T-helper 17 cell (primary cell): ENCODE data around the gene CYFIP1. TPM values are rescaled to one million over a fixed set of nuclear protein-coding genes. Genes with fewer than 3 reads are reported as not detected.

Experiments used
- ATAC-seq: fragments of 150-1000 bp; cut with Tn5 transposase; 2 replicates; pipeline ENCODE4 v1.10.0; 2021; ENCODE audit warnings: mild to moderate bottlenecking, moderate library complexity
- DNase-seq, 3 donors: peaks; one replicate each; pipeline versions ENCODE4 v3.0.0 to v3.0.0-alpha.2; 2020 to 2021
- H3K9me3 ChIP-seq: one replicate; pipeline ENCODE4 v1.7.0; 2013; ENCODE audit warnings: low read length, mild to moderate bottlenecking; ENCODE audit not compliant: control insufficient read depth, poor library complexity, severe bottlenecking
- H3K27ac Mint-ChIP-seq: one replicate; pipeline ENCODE4 v1.8.0; 2022; ENCODE audit warnings: mild to moderate bottlenecking, moderate library complexity, mixed read lengths
- H3K27me3 Mint-ChIP-seq: one replicate; pipeline ENCODE4 v1.8.0; 2022; ENCODE audit warnings: mixed read lengths
- H3K36me3 Mint-ChIP-seq: one replicate; pipeline ENCODE4 v1.8.0; 2022; ENCODE audit warnings: low read depth, mixed read lengths
- H3K4me1 Mint-ChIP-seq: one replicate; pipeline ENCODE4 v1.8.0; 2022; ENCODE audit warnings: mild to moderate bottlenecking, mixed read lengths
- H3K4me3 Mint-ChIP-seq: one replicate; pipeline ENCODE4 v1.8.0; 2022; ENCODE audit warnings: mild to moderate bottlenecking, moderate library complexity, mixed read lengths
- total RNA-seq, 4 donors: library from RNA in 2 of 4; stranded (reverse) in 2 of 4; gene quantifications; one replicate each; pipeline ENCODE4 v1.2.3 and lab custom pipeline; 2022 to 2026

Gene CYFIP1
- total RNA-seq, 2 donors from 2014 or later, result 14.8 to 17.7 TPM

DNA sequence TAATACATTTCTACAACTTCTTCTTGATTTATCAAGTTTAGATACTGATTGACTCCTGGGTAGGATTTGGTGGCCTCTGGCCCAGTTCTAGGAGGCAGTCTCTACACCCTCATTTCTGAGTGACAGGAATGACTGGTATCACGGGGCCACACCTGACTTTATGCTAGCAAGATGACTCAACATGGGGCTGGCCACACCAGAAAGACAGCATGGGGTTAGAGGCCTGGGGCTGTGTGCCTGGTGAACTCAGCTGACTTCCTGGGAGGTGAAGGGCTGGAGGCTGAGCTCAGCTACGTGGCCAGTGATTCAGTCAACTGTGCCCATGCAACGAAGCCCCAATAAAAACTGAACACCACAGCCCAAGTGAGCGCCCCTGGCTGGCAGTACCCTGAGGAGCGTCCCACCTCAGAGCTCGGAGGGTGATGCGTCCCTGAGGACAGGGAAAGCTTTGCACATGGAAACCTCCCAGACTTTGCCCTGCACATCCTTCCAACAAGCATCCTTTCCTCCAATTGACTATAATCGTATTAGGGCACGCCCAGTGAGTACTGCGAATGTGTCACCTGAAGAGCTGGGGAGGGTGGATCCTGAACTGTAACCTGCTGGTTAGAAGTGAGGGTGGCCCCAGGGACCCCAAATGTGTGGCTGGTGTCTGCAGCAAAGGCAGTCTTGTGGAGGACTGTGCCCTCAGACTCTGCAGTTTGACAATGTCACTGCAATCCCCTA is 84.5 kb downstream of the CYFIP1 start:
- peaks cover 8% of the 10 kb centered on the region for H3K36me3 Mint-ChIP-seq
- no peak for ATAC-seq
- no peak overlapping the region for H3K4me3 Mint-ChIP-seq
- no peaks in the 10 kb centered on the region for H3K27me3 Mint-ChIP-seq
- DNase-seq, result no peak
- no peak overlapping the region for H3K27ac Mint-ChIP-seq
- peaks cover 3% of the 10 kb centered on the region for H3K4me1 Mint-ChIP-seq
- H3K9me3 ChIP-seq, result no peaks in the 10 kb centered on the region

DNA sequence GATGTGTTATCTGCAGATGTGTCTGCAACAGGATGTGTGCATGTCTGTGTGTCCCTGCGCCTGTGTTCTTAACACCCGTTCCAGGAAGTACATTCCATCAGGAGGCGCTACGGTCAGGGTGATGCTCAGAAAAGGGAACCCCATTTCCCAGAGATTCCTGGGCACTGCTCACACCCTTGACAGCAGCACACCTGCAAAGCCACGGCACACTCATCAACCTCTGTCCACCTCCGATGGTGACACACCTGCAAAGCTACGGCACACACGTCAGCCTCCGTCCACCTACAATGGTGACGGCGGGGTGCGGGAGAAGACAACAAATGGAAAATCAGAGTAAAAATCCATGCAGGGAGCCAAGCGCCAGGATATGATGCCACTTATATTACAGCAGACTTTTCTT is 86.3 kb downstream of the CYFIP1 start:
- no peaks in the 10 kb centered on the region for H3K9me3 ChIP-seq
- Mint-ChIP-seq H3K4me3 (no peak overlapping the region), H3K4me1 (peaks cover 3% of the 10 kb centered on the region), H3K36me3 (peaks cover 8% of the 10 kb centered on the region), H3K27me3 (no peaks in the 10 kb centered on the region), H3K27ac (no peak overlapping the region)
- DNase-seq (no peak), ATAC-seq (no peak)

DNA sequence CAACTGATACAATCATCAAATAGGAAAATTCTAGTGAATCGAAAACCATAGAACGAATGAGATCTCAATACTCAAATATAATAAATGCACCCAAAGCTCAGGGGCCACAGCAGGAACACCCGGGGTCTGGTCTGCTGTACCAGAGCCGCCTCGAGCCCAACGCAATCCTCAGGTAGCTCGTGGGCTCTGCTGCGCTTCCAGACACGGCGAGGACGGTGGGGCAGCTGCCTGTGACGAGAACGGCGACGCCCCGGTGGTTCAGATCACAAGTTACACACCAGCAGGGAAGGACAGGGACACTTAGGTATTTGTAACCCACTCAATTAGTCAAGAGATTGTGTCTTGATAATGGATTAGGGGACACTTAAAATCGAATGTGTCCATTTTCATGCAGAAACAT is 87.1 kb downstream of the CYFIP1 start:
- H3K4me3 Mint-ChIP-seq, result no peak overlapping the region
- H3K4me1 Mint-ChIP-seq, result peaks cover 3% of the 10 kb centered on the region
- no peaks in the 10 kb centered on the region for H3K9me3 ChIP-seq
- no peaks in the 10 kb centered on the region for H3K27me3 Mint-ChIP-seq
- peaks cover 8% of the 10 kb centered on the region for H3K36me3 Mint-ChIP-seq
- peak overlapping the region; percentile 88 for H3K27ac Mint-ChIP-seq
- no peak for DNase-seq
- ATAC-seq, result no peak

DNA sequence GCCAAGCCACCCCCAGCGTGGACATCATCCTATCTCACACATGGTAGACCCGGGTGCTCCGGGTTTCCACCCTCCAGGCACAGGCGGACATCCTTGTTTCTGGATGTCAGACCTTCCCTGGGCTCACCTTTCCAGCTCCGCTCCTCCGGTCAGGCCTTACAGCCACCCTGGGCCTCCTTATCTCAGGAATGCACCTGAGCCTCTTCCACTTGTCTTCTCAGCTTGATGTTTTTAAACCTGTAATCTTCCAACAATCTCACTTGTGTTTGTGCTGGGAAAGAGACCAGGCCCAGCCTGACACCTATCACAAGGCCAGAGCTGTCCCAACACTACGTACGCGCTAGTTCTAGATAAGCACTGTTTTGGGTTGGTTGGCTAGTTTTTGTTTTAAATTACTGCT is 87.8 kb downstream of the CYFIP1 start:
- Mint-ChIP-seq H3K27ac (peak overlapping the region; percentile 88), H3K36me3 (peaks cover 6% of the 10 kb centered on the region), H3K4me1 (peaks cover 3% of the 10 kb centered on the region), H3K4me3 (no peak overlapping the region), H3K27me3 (no peaks in the 10 kb centered on the region)
- no peak for DNase-seq
- no peaks in the 10 kb centered on the region for H3K9me3 ChIP-seq
- ATAC-seq, result no peak

GRCh38 chr15:22891426-22892210 is 88.5 kb downstream of the CYFIP1 start:
- Mint-ChIP-seq H3K36me3 (peaks cover 6% of the 10 kb centered on the region), H3K4me1 (peaks cover 3% of the 10 kb centered on the region), H3K4me3 (no peak overlapping the region), H3K27ac (peak overlapping the region; percentile 88), H3K27me3 (no peaks in the 10 kb centered on the region)
- DNase-seq (no peak), ATAC-seq (no peak)
- no peaks in the 10 kb centered on the region for H3K9me3 ChIP-seq

DNA sequence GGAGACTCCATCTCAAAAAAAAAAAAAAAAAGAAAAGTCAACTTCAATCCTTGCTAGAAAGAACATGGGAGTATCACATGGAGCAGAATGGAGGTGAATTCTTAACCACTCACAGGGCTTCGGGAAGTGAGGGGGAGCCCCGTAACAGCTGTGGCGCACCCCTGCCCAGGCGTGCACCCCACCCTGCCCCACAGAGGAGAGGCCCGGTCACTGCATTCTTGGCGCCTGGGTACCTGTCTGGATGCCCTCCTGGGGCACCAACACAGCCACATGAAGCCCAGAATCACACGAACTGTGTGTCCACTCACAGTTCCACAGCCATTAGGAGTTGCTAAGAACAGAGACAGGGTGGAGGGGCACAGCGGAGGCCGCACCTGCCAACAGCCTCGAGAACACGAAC is 89.9 kb downstream of the CYFIP1 start:
- H3K27me3 Mint-ChIP-seq, result no peaks in the 10 kb centered on the region
- no peak overlapping the region for H3K27ac Mint-ChIP-seq
- no peak overlapping the region for H3K4me3 Mint-ChIP-seq
- peaks cover 6% of the 10 kb centered on the region for H3K36me3 Mint-ChIP-seq
- no peaks in the 10 kb centered on the region for H3K9me3 ChIP-seq
- H3K4me1 Mint-ChIP-seq, result peaks cover 3% of the 10 kb centered on the region
- DNase-seq (no peak), ATAC-seq (no peak)

DNA sequence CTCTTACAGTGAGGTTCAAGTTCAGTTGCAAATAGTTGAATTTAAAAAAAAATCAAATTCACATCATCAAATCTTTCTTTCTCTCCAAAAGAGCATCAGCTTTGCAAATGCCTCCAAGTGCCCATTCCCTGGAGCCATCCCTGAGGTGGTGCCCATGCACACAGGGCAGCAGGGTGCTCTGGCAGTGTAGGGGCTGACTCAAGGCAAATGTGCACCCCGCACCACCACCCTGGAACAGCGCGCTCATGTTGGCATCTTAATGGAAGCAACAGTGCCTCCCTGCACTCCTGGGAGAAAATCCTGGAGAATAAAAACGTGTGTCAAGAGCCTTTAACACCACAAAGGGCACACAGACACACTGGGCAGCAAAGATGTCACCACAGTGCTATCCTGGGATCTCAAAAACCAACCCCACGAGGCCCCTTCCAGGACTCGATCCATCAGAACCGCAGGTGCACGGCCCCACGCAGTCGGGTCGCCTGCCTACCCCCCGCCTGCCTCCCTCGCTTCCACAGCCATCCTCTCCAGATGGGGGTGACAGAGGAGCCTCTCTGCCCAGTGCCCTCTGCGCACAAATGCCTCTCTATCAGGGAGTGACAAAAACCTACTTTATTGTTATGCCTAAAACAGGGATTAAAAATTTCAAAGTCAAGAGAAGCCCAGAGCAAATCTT is 90.9 kb downstream of the CYFIP1 start:
- no peaks in the 10 kb centered on the region for H3K9me3 ChIP-seq
- peak overlapping the region; percentile 16 for H3K27ac Mint-ChIP-seq
- ATAC-seq (no peak), DNase-seq (no peak)
- H3K27me3 Mint-ChIP-seq, result no peaks in the 10 kb centered on the region
- H3K4me3 Mint-ChIP-seq, result no peak overlapping the region
- H3K36me3 Mint-ChIP-seq, result peaks cover 6% of the 10 kb centered on the region
- H3K4me1 Mint-ChIP-seq, result peaks cover 3% of the 10 kb centered on the region

- H3K4me1 Mint-ChIP-seq, result peaks cover 5% of the 10 kb centered on the region
- H3K27me3 Mint-ChIP-seq, result no peaks in the 10 kb centered on the region
- DNase-seq (no peak), ATAC-seq (no peak)
- H3K27ac Mint-ChIP-seq, result no peak overlapping the region
- H3K9me3 ChIP-seq, result no peaks in the 10 kb centered on the region
- no peak overlapping the region for H3K4me3 Mint-ChIP-seq
- H3K36me3 Mint-ChIP-seq, result peaks cover 6% of the 10 kb centered on the region
Observed at GRCh38 chr15:22888120-22888859, 91.9 kb downstream of the CYFIP1 start.

- Mint-ChIP-seq H3K36me3 (peaks cover 4% of the 10 kb centered on the region), H3K4me3 (no peak overlapping the region), H3K27ac (no peak overlapping the region), H3K27me3 (no peaks in the 10 kb centered on the region), H3K4me1 (peaks cover 5% of the 10 kb centered on the region)
- ATAC-seq (no peak), DNase-seq (no peak)
- H3K9me3 ChIP-seq, result no peaks in the 10 kb centered on the region
Observed at GRCh38 chr15:22887157-22887951, 92.8 kb downstream of the CYFIP1 start.

DNA sequence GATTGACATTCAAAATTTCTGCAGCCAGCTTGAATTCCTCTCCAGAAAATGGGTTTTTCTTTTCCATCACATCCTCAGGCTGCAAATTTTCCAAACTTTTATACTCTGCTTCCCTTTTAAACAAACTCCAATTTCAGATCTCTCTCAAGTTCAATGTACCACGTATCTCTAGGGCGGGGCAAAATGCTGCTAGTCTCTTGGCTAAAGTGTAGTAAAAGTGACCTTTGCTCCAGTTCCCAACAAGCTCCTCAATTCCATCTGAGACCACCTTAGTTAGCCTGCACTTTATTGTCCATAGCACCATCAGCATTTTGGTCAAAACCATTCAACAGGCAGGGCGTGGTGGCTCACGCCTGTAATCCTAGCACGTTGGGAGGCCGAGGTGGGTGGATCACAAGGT is 95.0 kb downstream of the CYFIP1 start:
- Mint-ChIP-seq H3K4me3 (no peak overlapping the region), H3K27me3 (no peaks in the 10 kb centered on the region), H3K4me1 (peaks cover 5% of the 10 kb centered on the region), H3K36me3 (no peaks in the 10 kb centered on the region), H3K27ac (no peak overlapping the region)
- no peaks in the 10 kb centered on the region for H3K9me3 ChIP-seq
- ATAC-seq (no peak), DNase-seq (no peak)

DNA sequence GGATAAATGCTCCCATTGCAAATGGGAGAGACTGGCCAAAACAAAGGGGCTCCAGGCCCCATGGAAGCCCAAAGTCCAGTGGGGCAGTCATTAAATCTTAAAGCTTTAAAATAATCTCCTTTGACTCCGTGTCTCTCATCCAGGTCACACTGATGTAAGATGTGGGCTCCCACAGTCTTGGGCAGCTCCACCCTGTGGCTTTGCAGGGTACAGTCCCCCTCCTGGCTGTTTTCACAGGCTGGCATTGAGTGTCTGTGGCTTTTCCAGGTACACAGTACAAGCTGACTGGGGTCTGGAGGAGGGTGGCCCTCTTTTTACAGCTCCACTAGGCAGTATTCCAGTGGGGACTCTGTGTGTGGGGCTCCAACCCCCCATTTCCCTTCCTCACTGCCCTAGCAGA is 95.8 kb downstream of the CYFIP1 start:
- Mint-ChIP-seq H3K27me3 (no peaks in the 10 kb centered on the region), H3K4me1 (peaks cover 5% of the 10 kb centered on the region), H3K4me3 (no peak overlapping the region), H3K36me3 (no peaks in the 10 kb centered on the region), H3K27ac (peak overlapping the region; percentile 29)
- DNase-seq (no peak), ATAC-seq (no peak)
- H3K9me3 ChIP-seq, result no peaks in the 10 kb centered on the region

GRCh38 chr15:22883196-22883595 is 97.0 kb downstream of the CYFIP1 start:
- no peak overlapping the region for H3K4me3 Mint-ChIP-seq
- no peaks in the 10 kb centered on the region for H3K27me3 Mint-ChIP-seq
- H3K4me1 Mint-ChIP-seq, result peaks cover 5% of the 10 kb centered on the region
- ATAC-seq (no peak), DNase-seq (no peak)
- no peak overlapping the region for H3K27ac Mint-ChIP-seq
- no peaks in the 10 kb centered on the region for H3K9me3 ChIP-seq
- H3K36me3 Mint-ChIP-seq, result peaks cover under 1% of the 10 kb centered on the region
